Brain microvascular endothelial cell (primary cell): ENCODE measurements around the gene TMEM123.

Experiments
- DNase-seq: peaks from one replicate; pipeline ENCODE4 v3.0.0-alpha.2; 2020
- H3K27ac ChIP-seq: fragments of 250-450 bp; sonication (Bioruptor Pico); 2 replicates; pipeline ENCODE4 v1.5.1; 2020; ENCODE audit warnings: mild to moderate bottlenecking, moderate library complexity
- H3K27me3 ChIP-seq: fragments of 250-450 bp; sonication (Bioruptor Pico); replicated peaks from 2 replicates; pipeline ENCODE4 v1.5.1; 2020; ENCODE audit warnings: mild to moderate bottlenecking
- H3K36me3 ChIP-seq: fragments of 250-450 bp; sonication (Bioruptor Pico); replicated peaks from 2 replicates; pipeline ENCODE4 v1.5.1; 2020; ENCODE audit warnings: mild to moderate bottlenecking
- H3K4me3 ChIP-seq: 2 replicates; pipeline ENCODE4 v1.5.1; 2011; ENCODE audit warnings: low read depth, mild to moderate bottlenecking, control low read depth, low read length, moderate library complexity
- in situ Hi-C: cut with HindIII; loops from 2 replicates; pipeline ENCODE4 v1.10.0; 2017; ENCODE audit warnings: low sequenced_read_pairs, low pct_ligation_motif_present
- TF ChIP-seq, protein P1 (sequence below): IDR thresholded peaks from 2 replicates; pipeline ENCODE4 v1.5.1; 2011; ENCODE audit warnings: low read depth, mild to moderate bottlenecking, moderate library complexity, low read length, control low read depth, inconsistent platforms; ENCODE audit errors: missing control alignments

The TMEM123 gene

DNA sequence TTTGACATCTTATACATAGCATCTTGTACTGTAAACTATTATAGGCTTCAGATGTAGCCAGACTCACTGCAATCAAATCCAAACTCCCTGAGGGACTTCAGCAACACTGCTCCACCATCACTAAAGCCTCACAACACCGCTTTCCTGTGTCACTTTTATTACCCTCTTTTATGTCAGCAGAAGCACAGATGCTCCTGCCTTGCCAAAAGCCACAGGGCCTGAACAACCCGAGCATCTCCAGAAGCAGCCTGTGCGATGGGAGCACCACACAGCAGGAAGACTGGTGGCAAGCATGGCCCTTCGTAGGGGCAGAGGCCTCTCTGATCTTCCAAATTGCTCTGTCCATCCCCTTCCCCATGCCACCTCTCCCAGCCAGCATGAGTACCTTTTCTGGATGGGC, 22.9 kb downstream of the TMEM123 start:
- no peak overlapping the region for H3K4me3 ChIP-seq
- in situ Hi-C loops: no loop called here
- TF ChIP-seq, protein P1, sequence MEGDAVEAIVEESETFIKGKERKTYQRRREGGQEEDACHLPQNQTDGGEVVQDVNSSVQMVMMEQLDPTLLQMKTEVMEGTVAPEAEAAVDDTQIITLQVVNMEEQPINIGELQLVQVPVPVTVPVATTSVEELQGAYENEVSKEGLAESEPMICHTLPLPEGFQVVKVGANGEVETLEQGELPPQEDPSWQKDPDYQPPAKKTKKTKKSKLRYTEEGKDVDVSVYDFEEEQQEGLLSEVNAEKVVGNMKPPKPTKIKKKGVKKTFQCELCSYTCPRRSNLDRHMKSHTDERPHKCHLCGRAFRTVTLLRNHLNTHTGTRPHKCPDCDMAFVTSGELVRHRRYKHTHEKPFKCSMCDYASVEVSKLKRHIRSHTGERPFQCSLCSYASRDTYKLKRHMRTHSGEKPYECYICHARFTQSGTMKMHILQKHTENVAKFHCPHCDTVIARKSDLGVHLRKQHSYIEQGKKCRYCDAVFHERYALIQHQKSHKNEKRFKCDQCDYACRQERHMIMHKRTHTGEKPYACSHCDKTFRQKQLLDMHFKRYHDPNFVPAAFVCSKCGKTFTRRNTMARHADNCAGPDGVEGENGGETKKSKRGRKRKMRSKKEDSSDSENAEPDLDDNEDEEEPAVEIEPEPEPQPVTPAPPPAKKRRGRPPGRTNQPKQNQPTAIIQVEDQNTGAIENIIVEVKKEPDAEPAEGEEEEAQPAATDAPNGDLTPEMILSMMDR: no peak
- DNase-seq: no peak
- no peaks in the 10 kb centered on the region for H3K27me3 ChIP-seq
- no peaks in the 10 kb centered on the region for H3K36me3 ChIP-seq
- no peak overlapping the region for H3K27ac ChIP-seq

DNA sequence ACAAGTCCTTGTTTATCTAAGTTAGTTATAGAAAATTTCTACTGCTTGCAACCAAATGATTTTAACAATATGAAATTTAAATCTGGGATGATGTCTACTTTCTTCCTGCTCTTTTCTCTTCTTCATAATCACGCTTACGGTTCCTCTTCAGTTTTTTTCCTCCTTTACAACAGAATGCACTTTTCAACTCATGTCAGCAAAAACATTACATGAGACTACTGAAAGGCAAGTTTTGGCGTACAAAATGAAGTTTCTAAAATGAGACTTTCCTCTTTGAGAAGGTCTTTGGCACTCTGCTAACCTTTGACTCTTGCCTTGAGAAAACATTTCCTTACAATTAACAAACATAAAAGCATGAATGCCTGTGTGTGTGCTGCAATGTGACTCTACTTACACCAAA, 23.3 kb downstream of the TMEM123 start:
- no peak for DNase-seq
- in situ Hi-C loops: no loop called here
- no peaks in the 10 kb centered on the region for H3K27me3 ChIP-seq
- TF ChIP-seq, protein P1: no peak
- no peak overlapping the region for H3K27ac ChIP-seq
- no peak overlapping the region for H3K4me3 ChIP-seq
- no peaks in the 10 kb centered on the region for H3K36me3 ChIP-seq

- Histone ChIP-seq H3K4me3 (no peak overlapping the region), H3K27ac (no peak overlapping the region), H3K36me3 (no peaks in the 10 kb centered on the region), H3K27me3 (no peaks in the 10 kb centered on the region)
- no peak for DNase-seq
- TF ChIP-seq, protein P1: no peak
- in situ Hi-C loops: no loop called here
These were observed 23.9 kb downstream of the TMEM123 start for GRCh38 chr11:102428696-102429095.

DNA sequence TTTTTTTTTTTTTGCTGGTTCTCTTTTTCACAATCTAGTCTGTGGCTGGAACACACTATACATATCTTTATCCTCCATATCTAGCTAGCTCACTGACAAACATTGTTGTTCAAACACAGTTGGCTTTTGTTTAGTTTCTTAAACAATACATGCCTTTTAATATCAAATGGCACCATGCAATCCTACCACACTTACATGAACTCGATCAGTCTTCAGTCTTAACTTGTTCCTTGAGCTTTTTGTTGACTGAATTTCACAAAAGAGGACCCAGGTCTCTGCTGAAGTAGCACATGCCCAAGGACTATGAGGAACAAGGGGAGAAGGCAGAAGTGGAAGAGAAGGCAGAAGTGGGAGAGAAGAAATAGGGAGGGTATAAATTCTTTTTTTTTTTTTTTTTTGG, 25.5 kb downstream of the TMEM123 start:
- Histone ChIP-seq H3K27ac (no peak overlapping the region), H3K36me3 (no peaks in the 10 kb centered on the region), H3K4me3 (no peak overlapping the region), H3K27me3 (no peaks in the 10 kb centered on the region)
- in situ Hi-C loops: no loop called here
- TF ChIP-seq, protein P1: no peak
- no peak for DNase-seq

- Histone ChIP-seq H3K27me3 (no peaks in the 10 kb centered on the region), H3K27ac (no peak overlapping the region), H3K36me3 (no peaks in the 10 kb centered on the region), H3K4me3 (no peak overlapping the region)
- TF ChIP-seq, protein P1: no peak
- DNase-seq: no peak
- in situ Hi-C loops: no loop called here
These were observed 26.0 kb downstream of the TMEM123 start for GRCh38 chr11:102426570-102426969.

DNA sequence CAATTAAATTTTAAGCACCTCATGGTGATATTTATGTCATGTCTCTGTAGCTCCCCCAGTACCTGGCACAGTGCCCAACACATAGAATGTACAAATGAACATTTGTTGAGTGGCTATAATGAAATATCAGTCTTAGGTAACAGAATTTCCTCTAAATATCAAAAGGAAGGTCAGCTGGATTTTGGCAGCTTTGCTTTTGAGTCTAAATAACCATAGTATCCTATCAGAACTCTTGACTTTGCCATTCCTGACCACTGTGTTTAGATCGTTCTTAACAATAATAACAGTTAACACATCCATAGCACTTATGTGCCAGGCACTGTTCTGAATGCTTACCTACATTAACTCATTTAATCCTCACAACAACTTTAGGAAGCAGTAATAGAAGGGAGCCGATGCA, 26.6 kb downstream of the TMEM123 start:
- TF ChIP-seq, protein P1: no peak

More for the DNA sequence above, 26.6 kb downstream of the TMEM123 start:
- Histone ChIP-seq H3K27me3 (no peaks in the 10 kb centered on the region), H3K4me3 (no peak overlapping the region), H3K36me3 (no peaks in the 10 kb centered on the region), H3K27ac (no peak overlapping the region)
- in situ Hi-C loops: no loop called here
- DNase-seq: no peak
